B cell (primary cell): ENCODE results near the gene TMEM238L. TPM values are rescaled to one million over a fixed set of nuclear protein-coding genes. Genes with fewer than 3 reads are reported as not detected.

Source experiments
- ATAC-seq: fragments of 200-7000 bp; cut with Tn5 transposase; one replicate; pipeline ENCODE4 v1.10.0; 2021; ENCODE audit warnings: low read depth, mild to moderate bottlenecking, moderate number of reproducible peaks, moderate library complexity
- CTCF ChIA-PET: fragments of 350-600 bp; sonication (Branson Sonifier 250); formaldehyde crosslinking; loops from one replicate; lab custom pipeline; 2021; ENCODE audit warnings: antibody characterized with exemption, inconsistent platforms; lab: Charles Lee
- POLR2A ChIA-PET: fragments of 350-600 bp; sonication (Branson Sonifier 250); formaldehyde crosslinking; loops from one replicate; lab custom pipeline; 2021; ENCODE audit warnings: antibody characterized with exemption; lab: Charles Lee
- DNase-seq: peaks from one replicate; pipeline ENCODE4 v3.0.0; 2013
- H2AFZ ChIP-seq: 2 replicates; pipeline ENCODE4 v1.6.1; 2012; ENCODE audit warnings: mild to moderate bottlenecking, low read depth, low read length; ENCODE audit not compliant: insufficient read depth, poor library complexity, severe bottlenecking
- H3K27ac ChIP-seq, 2 donors: 1 replicate in 1 of 2; 2 replicates in 1 of 2; pipeline ENCODE4 v1.5.1; 2012 to 2013; ENCODE audit warnings: low read length in 2 of 2, mild to moderate bottlenecking in 2 of 2, moderate library complexity in 1 of 2
- H3K27me3 ChIP-seq, 4 experiments: fragments of 200-600 bp in 1 of 4; sonication (generic) in 1 of 4; replicated peaks in 1 of 4; 1 replicate in 2 of 4; 2 replicates in 2 of 4; pipeline versions ENCODE4 v1.6.1 to v1.7.0; 2013 to 2016; ENCODE audit warnings: low read length in 3 of 4, mild to moderate bottlenecking in 2 of 4, mixed read lengths in 1 of 4, moderate library complexity in 1 of 4; ENCODE audit not compliant: insufficient read depth in 4 of 4, control insufficient read depth in 3 of 4; ENCODE audit errors: control extremely low read depth in 1 of 4
- H3K36me3 ChIP-seq, 2 experiments: replicated peaks in 1 of 2; 1 replicate in 1 of 2; 2 replicates in 1 of 2; pipeline versions ENCODE4 v1.6.1 to v1.7.1; 2013; ENCODE audit warnings: low read length in 1 of 2; ENCODE audit not compliant: insufficient read depth in 2 of 2, control insufficient read depth in 1 of 2; ENCODE audit errors: control extremely low read depth in 1 of 2, extremely low read depth in 1 of 2
- H3K4me1 ChIP-seq, 2 donors: fragments of 200-600 bp in 1 of 2; sonication (generic) in 1 of 2; 1 replicate in 1 of 2; 2 replicates in 1 of 2; pipeline versions ENCODE4 v1.5.1 to v1.6.1; 2013 to 2017; ENCODE audit warnings: low read length in 2 of 2; ENCODE audit not compliant: control insufficient read depth in 2 of 2, insufficient read depth in 2 of 2
- H3K4me2 ChIP-seq: replicated peaks from 2 replicates; pipeline ENCODE3; 2012; ENCODE audit warnings: mild to moderate bottlenecking, low read depth, low read length; ENCODE audit not compliant: poor library complexity, severe bottlenecking
- H3K4me3 ChIP-seq, 5 experiments: fragments of 200-600 bp in 1 of 5; sonication (generic) in 1 of 5; 1 replicate in 3 of 5; 2 replicates in 2 of 5; pipeline versions ENCODE4 v1.5.1 to v1.7.0; 2011 to 2016; ENCODE audit warnings: low read length in 4 of 5, mild to moderate bottlenecking in 4 of 5, low read depth in 2 of 5, control low read depth in 1 of 5, moderate library complexity in 1 of 5; ENCODE audit not compliant: insufficient read depth in 1 of 5; ENCODE audit errors: control extremely low read depth in 1 of 5, extremely low read depth in 1 of 5
- H3K79me2 ChIP-seq: fragments of 200-600 bp; sonication (generic); one replicate; pipeline ENCODE4 v1.6.0; 2016; ENCODE audit warnings: low read length; ENCODE audit not compliant: control insufficient read depth, insufficient read depth
- H3K9ac ChIP-seq: fragments of 200-600 bp; sonication (generic); 2 replicates; pipeline ENCODE4 v1.6.1; 2017; ENCODE audit warnings: mild to moderate bottlenecking, low read length, moderate library complexity
- H3K9me3 ChIP-seq, 3 donors: one replicate each; pipeline versions ENCODE4 v1.6.1 to v1.7.1; 2013; ENCODE audit warnings: low read length in 2 of 3; ENCODE audit not compliant: control insufficient read depth in 2 of 3, insufficient read depth in 1 of 3; ENCODE audit errors: control extremely low read depth in 1 of 3
- H4K20me1 ChIP-seq: 2 replicates; pipeline ENCODE4 v1.6.0; 2012; ENCODE audit warnings: mild to moderate bottlenecking, low read length; ENCODE audit not compliant: insufficient read depth, control insufficient read depth, poor library complexity, severe bottlenecking
- H3K27ac Mint-ChIP-seq: one replicate; pipeline ENCODE4 v1.8.0; 2021; ENCODE audit warnings: mixed read lengths
- H3K27me3 Mint-ChIP-seq: one replicate; pipeline ENCODE4 v1.8.0; 2021; ENCODE audit warnings: mixed read lengths
- H3K4me1 Mint-ChIP-seq: one replicate; pipeline ENCODE4 v1.8.0; 2021; ENCODE audit warnings: mixed read lengths
- H3K4me3 Mint-ChIP-seq: one replicate; pipeline ENCODE4 v1.8.0; 2021; ENCODE audit warnings: mixed read lengths
- H3K9me3 Mint-ChIP-seq: one replicate; pipeline ENCODE4 v1.8.0; 2022; ENCODE audit warnings: mixed read lengths; ENCODE audit not compliant: insufficient read depth
- EZH2 ChIP-seq: IDR thresholded peaks from 2 replicates; pipeline ENCODE4 v1.6.1; 2012; ENCODE audit warnings: borderline replicate concordance, low read depth, mild to moderate bottlenecking, moderate library complexity, low read length; ENCODE audit not compliant: insufficient read depth, poor library complexity, severe bottlenecking
- WGBS: methylation state at CpG from one replicate; pipeline ENCODE4 v1.1.5; 2013; ENCODE audit warnings: missing lambda C conversion rate; ENCODE audit not compliant: insufficient coverage; 5-methylcytosine and 5-hydroxymethylcytosine counted together
- intact Hi-C: fragments of 100-400 bp; cut with micrococcal nuclease; formaldehyde crosslinking; loops from one replicate; pipeline ENCODE4 v1.10.0; 2022
- polyA plus RNA-seq: library from polyadenylated mRNA; depleted of rRNA; stranded (reverse); fragments of >200 nt; gene quantifications from 2 replicates; pipeline ENCODE4 v1.2.3, GENCODE V29; 2012
- total RNA-seq, 2 donors: library from RNA; stranded (reverse); fragments of 120-200 nt in 1 of 2; gene quantifications; 1 replicate in 1 of 2; 2 replicates in 1 of 2; pipeline versions ENCODE4 v1.2.3 to v1.2.4, GENCODE V29; 2013 to 2022
- TF ChIP-seq, protein P1 (sequence below): fragments of 200-600 bp; IDR thresholded peaks from one replicate; pipeline ENCODE4 v1.8.0; 2022; ENCODE audit warnings: antibody characterized with exemption, mild to moderate bottlenecking

The TMEM238L gene
- total and polyA plus RNA-seq, 2 donors (not counting 1 experiment from before 2014, with no cell fraction given) = not detected

DNA sequence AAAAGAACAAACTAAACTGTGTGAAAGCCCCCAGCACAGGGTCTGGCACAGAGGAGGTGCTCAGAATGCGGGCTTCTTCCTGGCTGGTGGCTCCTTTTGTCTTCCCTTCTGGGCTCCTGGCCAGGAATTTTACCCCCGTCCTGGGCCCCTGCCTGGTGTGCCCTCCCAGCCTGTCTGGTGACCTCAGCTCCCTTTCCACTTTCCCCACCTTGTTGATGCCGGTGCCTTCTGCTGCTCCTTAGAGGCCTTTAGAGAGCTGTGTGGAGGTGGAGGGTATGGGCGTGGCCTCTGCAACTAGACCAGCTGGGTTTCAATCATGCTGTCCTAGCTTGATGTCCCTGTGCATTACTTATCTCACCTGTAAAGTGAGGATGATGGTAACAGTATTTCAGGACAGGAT is 17.2 kb upstream of the TMEM238L start:
- H3K27ac ChIP-seq = no peak overlapping the region
- ChIA-PET POLR2A (no interaction called here), CTCF (interaction anchor here (0.8 kb wide), 1 partner anchor 24 kb away, joined by 3 read pairs; no protein-coding TSS in a partner anchor)
- H3K4me3 ChIP-seq = no peak overlapping the region
- no peaks in the 10 kb centered on the region for H3K79me2 ChIP-seq
- TF ChIP-seq, protein P1, sequence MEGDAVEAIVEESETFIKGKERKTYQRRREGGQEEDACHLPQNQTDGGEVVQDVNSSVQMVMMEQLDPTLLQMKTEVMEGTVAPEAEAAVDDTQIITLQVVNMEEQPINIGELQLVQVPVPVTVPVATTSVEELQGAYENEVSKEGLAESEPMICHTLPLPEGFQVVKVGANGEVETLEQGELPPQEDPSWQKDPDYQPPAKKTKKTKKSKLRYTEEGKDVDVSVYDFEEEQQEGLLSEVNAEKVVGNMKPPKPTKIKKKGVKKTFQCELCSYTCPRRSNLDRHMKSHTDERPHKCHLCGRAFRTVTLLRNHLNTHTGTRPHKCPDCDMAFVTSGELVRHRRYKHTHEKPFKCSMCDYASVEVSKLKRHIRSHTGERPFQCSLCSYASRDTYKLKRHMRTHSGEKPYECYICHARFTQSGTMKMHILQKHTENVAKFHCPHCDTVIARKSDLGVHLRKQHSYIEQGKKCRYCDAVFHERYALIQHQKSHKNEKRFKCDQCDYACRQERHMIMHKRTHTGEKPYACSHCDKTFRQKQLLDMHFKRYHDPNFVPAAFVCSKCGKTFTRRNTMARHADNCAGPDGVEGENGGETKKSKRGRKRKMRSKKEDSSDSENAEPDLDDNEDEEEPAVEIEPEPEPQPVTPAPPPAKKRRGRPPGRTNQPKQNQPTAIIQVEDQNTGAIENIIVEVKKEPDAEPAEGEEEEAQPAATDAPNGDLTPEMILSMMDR = no peak
- H3K4me1 ChIP-seq = no peaks in the 10 kb centered on the region
- 67% methylated on average over 2 of the region's 4 CpGs for WGBS
- no peaks in the 10 kb centered on the region for H3K9me3 ChIP-seq
- H3K27me3 Mint-ChIP-seq = no peaks in the 10 kb centered on the region
- no peak for DNase-seq
- no peak for ATAC-seq
- no peaks in the 10 kb centered on the region for H3K9me3 Mint-ChIP-seq
- no peak overlapping the region for H3K27ac Mint-ChIP-seq
- H2AFZ ChIP-seq = no peak overlapping the region
- H3K4me3 Mint-ChIP-seq = no peak overlapping the region
- intact Hi-C loops = no loop called here
- H3K36me3 ChIP-seq = no peaks in the 10 kb centered on the region
- H3K9ac ChIP-seq = no peak overlapping the region
- H3K4me1 Mint-ChIP-seq = no peaks in the 10 kb centered on the region
- H3K4me2 ChIP-seq = no peak overlapping the region
- H3K27me3 ChIP-seq = peaks cover 0 to 5% (median 0%) of the 10 kb centered on the region in 4 experiments
- H4K20me1 ChIP-seq = no peaks in the 10 kb centered on the region

DNA sequence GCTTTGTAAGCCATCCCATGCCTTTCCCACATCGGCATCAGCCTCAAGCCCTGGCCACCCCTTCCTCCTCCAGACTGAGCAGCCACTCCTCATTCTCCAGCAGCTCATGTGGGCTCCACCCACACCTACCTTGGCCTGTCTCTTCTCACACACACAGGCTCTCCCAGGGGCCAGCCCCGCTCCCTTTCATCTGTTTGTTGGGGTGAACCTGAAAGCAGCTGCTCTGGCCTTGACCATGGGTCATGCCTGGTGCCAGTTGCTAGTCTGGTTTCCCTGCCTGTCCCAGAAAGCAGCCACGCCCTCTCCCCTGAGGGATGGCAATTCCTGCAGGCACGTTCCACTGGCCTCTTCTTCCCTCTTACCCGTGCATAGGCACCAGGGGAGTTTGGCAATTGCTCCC is 11.4 kb upstream of the TMEM238L start:
- Mint-ChIP-seq H3K27me3 (peaks cover 5% of the 10 kb centered on the region), H3K4me3 (no peak overlapping the region), H3K9me3 (no peaks in the 10 kb centered on the region), H3K27ac (no peak overlapping the region), H3K4me1 (no peaks in the 10 kb centered on the region)
- H3K36me3 ChIP-seq = no peaks in the 10 kb centered on the region
- no peak for ATAC-seq
- H3K4me3 ChIP-seq = no peak overlapping the region
- H3K27ac ChIP-seq = no peak overlapping the region
- H3K4me2 ChIP-seq = no peak overlapping the region
- POLR2A ChIA-PET = no interaction called here
- no peak for DNase-seq
- no peaks in the 10 kb centered on the region for H3K4me1 ChIP-seq
- no peaks in the 10 kb centered on the region for H3K79me2 ChIP-seq
- H3K9me3 ChIP-seq = no peaks in the 10 kb centered on the region
- no peak overlapping the region for H2AFZ ChIP-seq
- H3K27me3 ChIP-seq = no peaks in the 10 kb centered on the region
- no peak overlapping the region for H3K9ac ChIP-seq
- CTCF ChIA-PET = interaction anchor here (0.8 kb wide), 1 partner anchor 29 kb away, joined by 3 read pairs; no protein-coding TSS in a partner anchor
- WGBS = 80% methylated on average over 4 of the region's 5 CpGs
- intact Hi-C loops = no loop called here
- no peaks in the 10 kb centered on the region for H4K20me1 ChIP-seq
- no peak for TF ChIP-seq EZH2
- TF ChIP-seq, protein P1 = no peak
